Breast epithelium (tissue), 4 donors: ENCODE measurements around the gene SNAPC3. TPM values are rescaled to one million over a fixed set of nuclear protein-coding genes. Genes with fewer than 3 reads are reported as not detected.

Source experiments
- DNase-seq, 2 donors: peaks; one replicate each; pipeline ENCODE4 v3.0.0-alpha.2; 2019; ENCODE audit warnings: low spot score in 2 of 2
- H3K27ac ChIP-seq, 2 donors: fragments of 200-600 bp; sonication (generic) in 1 of 2; one replicate each; pipeline ENCODE4 v1.5.1; 2016 to 2019; ENCODE audit warnings: mild to moderate bottlenecking in 1 of 2
- H3K27me3 ChIP-seq, 2 donors: fragments of 200-600 bp; sonication (generic) in 1 of 2; one replicate each; pipeline versions ENCODE4 v1.5.1 to v1.6.0; 2017 to 2019; ENCODE audit warnings: control low read depth in 1 of 2, mild to moderate bottlenecking in 1 of 2
- H3K36me3 ChIP-seq: fragments of 200-600 bp; one replicate; pipeline ENCODE4 v1.5.1; 2019
- H3K4me1 ChIP-seq, 2 donors: fragments of 200-600 bp; sonication (generic); one replicate each; pipeline ENCODE4 v1.5.1; 2016 to 2019; ENCODE audit warnings: control low read depth in 1 of 2
- H3K4me3 ChIP-seq, 3 donors: fragments of 200-600 bp; sonication (generic); 1 replicate in 2 of 3; 2 replicates in 1 of 3; pipeline ENCODE4 v1.5.1; 2016 to 2019; ENCODE audit warnings: mild to moderate bottlenecking in 3 of 3, moderate library complexity in 2 of 3
- H3K9me3 ChIP-seq, 2 donors: fragments of 200-600 bp; sonication (generic) in 1 of 2; one replicate each; pipeline ENCODE4 v1.5.1; 2016 to 2019; ENCODE audit warnings: control low read depth in 1 of 2
- CTCF ChIP-seq, 3 donors: fragments of 450-650 bp; IDR thresholded peaks; one replicate each; pipeline ENCODE4 v1.5.1; 2016 to 2017; ENCODE audit warnings: antibody characterized with exemption in 3 of 3, mild to moderate bottlenecking in 3 of 3, moderate library complexity in 3 of 3
- POLR2A ChIP-seq: fragments of 450-650 bp; IDR thresholded peaks from one replicate; pipeline ENCODE4 v1.6.1; 2016; ENCODE audit warnings: antibody characterized with exemption, mild to moderate bottlenecking, moderate library complexity
- POLR2AphosphoS5 ChIP-seq, 3 donors: sonication (generic); formaldehyde crosslinking; IDR thresholded peaks; one replicate each; pipeline ENCODE4 v1.6.1; 2017; ENCODE audit warnings: antibody characterized with exemption in 3 of 3
- intact Hi-C: fragments of 100-400 bp; cut with DNase I; formaldehyde crosslinking; loops from one replicate; pipeline ENCODE4 v1.15.1; 2023; ENCODE audit warnings: low total_unique reads
- total RNA-seq, 3 donors: library from RNA; depleted of rRNA; stranded (reverse); fragments of >200 nt; gene quantifications; one replicate each; pipeline ENCODE4 v1.1.0, GENCODE V29; 2016

Gene SNAPC3
- total RNA-seq = 10 to 100 TPM; 28.3 to 38.1 (median 33.4) TPM

GRCh38 chr9:15422372-15423230, at the start of gene SNAPC3:
TSS of gene SNAPC3 (plus strand) at chr9:15422876. CDS start at chr9:15422880, 4 bp downstream.
- Histone ChIP-seq H3K4me3 (peak within 1 kb of the TSS; percentile 76 to 92 (median 83)), H3K9me3 (no peaks in the 10 kb centered on the region), H3K36me3 (no peaks in the 10 kb centered on the region), H3K4me1 (no peaks in the 10 kb centered on the region), H3K27ac (peak within 1 kb of the TSS; percentile 90 to 94), H3K27me3 (no peaks in the 10 kb centered on the region)
- TF ChIP-seq POLR2A (peak; percentile 34), POLR2AphosphoS5 (IDR thresholded peaks at IDR 0.05) (peak; percentile 74 to 87 (median 79)), CTCF (IDR thresholded peaks at IDR 0.05) (no peak)
- intact Hi-C loops = no loop called here
- DNase-seq = peak; percentile 83 to 89

- Histone ChIP-seq H3K27me3 (no peaks in the 10 kb centered on the region), H3K4me1 (no peaks in the 10 kb centered on the region), H3K27ac (peak overlapping the region in 1 of 2 donors; percentile 29), H3K36me3 (no peaks in the 10 kb centered on the region), H3K4me3 (no peak overlapping the region), H3K9me3 (no peaks in the 10 kb centered on the region)
- intact Hi-C loops = no loop called here
- no peak for TF ChIP-seq POLR2A
- no peak for TF ChIP-seq CTCF (IDR thresholded peaks at IDR 0.05)
- no peak for TF ChIP-seq POLR2AphosphoS5 (IDR thresholded peaks at IDR 0.05)
- DNase-seq = no peak
These were observed 48.8 kb upstream of the SNAPC3 start for GRCh38 chr9:15373881-15374280.

- H3K4me1 ChIP-seq = no peaks in the 10 kb centered on the region
- DNase-seq = no peak
- no peaks in the 10 kb centered on the region for H3K27me3 ChIP-seq
- no peak overlapping the region for H3K4me3 ChIP-seq
- H3K9me3 ChIP-seq = no peaks in the 10 kb centered on the region
- intact Hi-C loops = no loop called here
- no peaks in the 10 kb centered on the region for H3K36me3 ChIP-seq
- TF ChIP-seq POLR2A = no peak
- TF ChIP-seq POLR2AphosphoS5 (IDR thresholded peaks at IDR 0.05) = no peak
- TF ChIP-seq CTCF (IDR thresholded peaks at IDR 0.05) = no peak
- H3K27ac ChIP-seq = peak overlapping the region; percentile 29 to 55
These were observed 48.4 kb upstream of the SNAPC3 start for GRCh38 chr9:15374310-15374709.

GRCh38 chr9:15374825-15375224, 47.9 kb upstream of the SNAPC3 start:
- H3K4me3 ChIP-seq = no peak overlapping the region
- no peaks in the 10 kb centered on the region for H3K27me3 ChIP-seq
- intact Hi-C loops = no loop called here
- H3K4me1 ChIP-seq = no peaks in the 10 kb centered on the region
- no peaks in the 10 kb centered on the region for H3K9me3 ChIP-seq
- H3K27ac ChIP-seq = peak overlapping the region in 1 of 2 donors; percentile 55
- H3K36me3 ChIP-seq = no peaks in the 10 kb centered on the region
- no peak for DNase-seq
- TF ChIP-seq CTCF (IDR thresholded peaks at IDR 0.05) = no peak
- no peak for TF ChIP-seq POLR2AphosphoS5 (IDR thresholded peaks at IDR 0.05)
- no peak for TF ChIP-seq POLR2A
